NCI-H1694 treated with DMSO at 0.1 percent for 48 hours (cell line): Measurements from ENCODE around the gene RYR3.

Experiments used
- DNase-seq: peaks from one replicate; lab custom pipeline; 2025; lab: John Stamatoyannopoulos, UW

RYR3 gene

DNA sequence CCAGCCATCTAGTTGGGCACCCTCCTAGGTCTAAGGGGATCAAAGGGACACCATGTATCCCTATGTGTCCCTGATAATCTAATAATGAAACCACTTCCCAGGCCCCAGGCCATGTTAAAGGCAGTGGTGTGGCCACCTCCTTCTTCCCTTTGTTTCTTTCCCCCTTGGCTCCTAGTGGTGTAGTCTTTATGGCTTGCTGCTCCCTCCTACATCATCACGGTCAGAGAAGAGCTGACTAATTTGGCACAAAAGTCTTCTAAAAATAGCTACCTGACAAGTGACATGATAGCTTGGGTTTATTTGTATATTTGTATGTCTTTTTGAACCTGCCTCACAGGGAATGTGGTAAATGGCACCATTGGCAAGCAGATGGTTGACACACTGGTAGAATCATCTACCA is 526.5 kb downstream of the RYR3 start:
- no peak for DNase-seq

DNA sequence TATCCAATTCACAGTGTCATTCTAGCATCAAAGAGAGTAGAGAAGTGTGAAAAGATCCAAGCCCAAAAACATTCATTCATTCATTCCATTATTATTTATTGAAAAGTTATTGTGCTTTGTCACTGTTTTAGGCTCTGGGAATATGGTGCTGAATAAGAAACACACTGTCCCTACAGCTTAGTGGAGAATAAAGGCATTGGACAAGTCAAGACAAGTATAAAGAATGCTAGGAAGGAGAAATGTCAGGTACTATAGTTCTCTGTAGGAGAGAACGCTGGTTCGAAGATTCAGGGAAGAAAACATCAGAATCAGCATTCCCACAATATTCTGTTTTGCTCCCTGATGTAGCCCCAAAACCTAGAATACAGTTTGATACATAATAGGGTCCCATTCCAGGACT is 528.8 kb downstream of the RYR3 start:
- DNase-seq: no peak

DNA sequence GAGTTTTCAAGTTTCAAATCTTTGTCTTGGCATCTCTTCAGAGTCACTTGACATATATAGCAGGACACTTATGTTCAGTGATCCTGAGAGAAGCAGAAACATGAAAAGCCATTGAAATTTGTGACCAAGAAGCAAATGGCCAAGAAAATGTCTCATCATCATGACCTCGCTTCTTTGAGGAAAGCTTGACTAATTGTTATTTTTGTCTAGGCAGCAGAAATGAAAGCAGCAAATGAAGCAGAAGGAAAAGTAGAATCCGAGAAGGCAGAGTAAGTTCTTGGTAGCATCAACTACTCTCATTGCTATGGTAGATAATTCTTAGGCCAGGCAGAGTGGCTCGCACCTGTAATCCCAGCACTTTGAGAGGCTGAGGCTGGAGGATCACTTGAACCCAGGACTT is 529.8 kb downstream of the RYR3 start:
- DNase-seq: no peak

DNA sequence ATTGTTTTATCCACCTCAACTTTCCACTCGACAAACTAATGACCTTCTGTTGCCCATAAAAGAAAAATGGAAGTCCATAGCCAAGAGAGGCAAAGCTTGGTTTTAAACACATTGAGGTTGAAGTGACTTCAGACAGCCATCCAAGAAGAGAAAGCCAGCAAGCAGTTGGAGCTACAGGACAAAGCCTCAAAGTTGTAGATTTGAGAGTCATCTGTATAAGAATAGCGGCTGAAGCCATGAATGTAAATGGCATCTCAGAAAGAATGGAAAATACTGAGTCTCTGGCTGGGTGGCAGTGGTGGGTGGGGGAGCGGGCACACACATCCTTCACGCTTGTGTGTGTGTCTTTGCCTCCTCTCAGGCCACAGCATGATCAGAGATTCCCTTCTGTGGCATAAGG is 533.4 kb downstream of the RYR3 start:
- no peak for DNase-seq

DNA sequence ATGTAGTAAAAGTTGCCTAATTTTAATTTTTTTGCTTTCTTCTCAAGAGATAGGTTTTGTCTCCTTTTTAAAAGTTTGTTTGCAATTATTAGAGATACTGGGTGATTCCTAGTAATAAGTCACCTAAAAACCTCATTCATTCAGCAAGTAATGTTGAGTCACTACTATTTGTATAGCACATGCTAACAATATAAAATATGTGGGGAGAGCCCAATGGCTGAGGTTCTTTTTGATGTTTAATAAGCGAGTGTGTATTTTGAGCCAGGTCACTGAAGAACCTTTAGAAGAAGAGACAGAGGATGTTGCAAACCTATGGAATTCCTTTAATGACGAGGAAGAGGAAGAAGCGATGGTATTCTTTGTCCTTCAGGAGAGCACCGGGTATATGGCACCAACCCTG is 533.8 kb downstream of the RYR3 start:
- DNase-seq: no peak

DNA sequence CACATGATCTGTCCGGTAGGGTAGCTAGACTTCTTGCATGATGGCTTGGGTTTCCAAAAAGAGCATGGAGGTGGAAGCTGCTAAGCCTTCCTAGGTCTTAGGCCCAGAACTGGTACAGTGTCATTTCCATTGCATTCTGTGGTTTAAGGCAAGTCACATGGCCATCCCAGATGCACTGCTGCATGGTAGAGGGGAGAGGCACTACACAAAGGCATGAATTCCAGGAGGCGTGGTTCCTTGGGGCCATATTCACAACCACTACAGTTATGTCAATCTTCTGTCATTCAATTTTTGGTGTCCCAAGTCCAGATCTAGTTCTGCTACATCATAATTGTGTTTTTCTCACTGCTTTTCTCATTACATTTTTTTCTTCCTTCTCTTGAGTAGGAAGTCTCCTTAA is 535.4 kb downstream of the RYR3 start:
- no peak for DNase-seq

DNA sequence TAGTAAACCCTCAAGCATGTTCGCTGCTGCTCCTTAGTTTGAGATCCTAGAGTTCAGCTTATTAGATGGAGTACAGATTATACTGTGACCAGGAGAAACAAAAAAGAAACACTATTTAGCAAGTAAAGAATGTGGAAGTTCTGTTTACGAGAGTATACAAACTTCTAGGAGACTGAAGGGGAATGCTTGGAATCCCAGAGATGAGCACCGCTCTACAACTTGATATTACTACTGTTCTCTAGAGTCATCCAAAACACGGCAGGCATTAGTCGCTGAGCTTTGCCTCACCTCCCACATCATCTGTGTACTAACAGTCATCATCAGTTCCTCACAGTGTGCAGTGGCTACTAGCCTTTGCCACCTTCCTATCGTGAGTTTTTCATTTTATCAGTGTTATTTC is 536.1 kb downstream of the RYR3 start:
- DNase-seq: no peak

DNA sequence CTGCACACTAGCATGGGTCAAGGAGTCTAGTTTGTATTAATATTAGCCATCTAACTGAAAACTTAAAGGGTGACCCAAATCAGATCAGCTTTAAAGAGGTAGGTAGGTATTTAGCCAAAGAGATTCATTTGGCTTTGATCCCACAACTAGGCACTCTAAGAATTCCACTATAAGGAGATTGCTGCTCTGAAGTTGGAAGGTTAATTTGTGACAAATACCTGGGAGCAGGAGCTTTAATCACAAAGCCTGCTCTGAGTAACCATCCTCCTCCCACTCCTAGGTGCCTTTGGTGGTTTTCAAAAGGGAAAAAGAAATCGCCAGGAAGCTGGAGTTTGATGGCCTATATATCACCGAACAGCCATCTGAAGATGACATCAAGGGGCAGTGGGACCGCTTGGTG is 537.2 kb downstream of the RYR3 start:
- no peak for DNase-seq

DNA sequence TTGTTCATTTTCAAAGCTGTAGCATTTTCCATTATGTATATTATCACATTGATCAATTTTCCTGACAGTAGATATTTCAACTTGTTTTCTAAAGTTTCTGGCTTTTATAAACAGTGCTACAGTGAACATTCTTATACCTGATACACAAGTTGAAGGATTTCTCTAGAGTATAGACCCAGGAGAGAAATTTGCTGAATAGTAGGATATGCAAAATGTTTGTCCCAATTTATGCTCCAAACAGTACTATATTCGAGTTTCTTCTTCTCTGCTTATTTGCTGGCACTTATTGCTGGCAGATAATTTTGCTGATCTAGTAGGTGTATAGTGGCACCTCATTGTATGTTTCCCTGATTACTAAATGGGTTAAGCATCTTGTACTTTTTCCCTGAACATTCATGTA is 540.3 kb downstream of the RYR3 start:
- no peak for DNase-seq

DNA sequence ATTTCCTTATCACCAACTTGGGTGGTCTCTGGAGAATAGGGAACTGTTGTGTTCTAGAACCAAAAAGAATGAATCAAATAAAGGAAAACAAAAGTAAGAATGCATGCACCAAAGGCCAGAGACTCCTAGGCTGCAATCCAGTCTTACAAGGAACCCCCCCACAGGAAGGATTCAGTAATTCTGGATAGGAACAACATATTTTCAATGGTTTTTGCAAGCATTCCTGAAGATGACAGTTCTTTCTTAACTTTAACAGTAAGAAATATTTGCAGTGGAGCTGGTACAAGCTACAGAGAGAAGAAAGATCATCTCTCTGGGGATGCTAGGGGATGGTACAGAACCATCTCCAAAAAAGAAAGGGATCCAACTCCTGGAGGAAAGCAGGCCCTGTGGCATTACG is 541.3 kb downstream of the RYR3 start:
- no peak for DNase-seq

DNA sequence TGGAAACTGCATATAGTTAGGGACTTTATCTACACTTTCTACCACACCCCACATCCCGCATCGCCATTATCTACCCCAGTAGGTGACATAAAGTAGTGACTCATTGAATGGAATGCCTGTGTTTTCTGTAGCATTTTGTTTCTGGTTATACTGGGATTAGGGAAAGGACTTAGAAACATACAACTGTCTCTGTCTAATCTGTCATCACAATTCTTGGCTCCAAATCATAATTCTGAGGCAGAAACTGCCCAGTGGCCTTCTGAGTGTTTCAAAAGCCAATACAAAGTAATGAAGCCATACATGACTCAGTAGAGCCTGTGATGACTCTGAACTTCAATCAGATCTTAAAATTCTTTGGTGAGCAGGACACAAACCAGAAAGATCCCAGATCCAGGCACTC is 541.8 kb downstream of the RYR3 start:
- no peak for DNase-seq

DNA sequence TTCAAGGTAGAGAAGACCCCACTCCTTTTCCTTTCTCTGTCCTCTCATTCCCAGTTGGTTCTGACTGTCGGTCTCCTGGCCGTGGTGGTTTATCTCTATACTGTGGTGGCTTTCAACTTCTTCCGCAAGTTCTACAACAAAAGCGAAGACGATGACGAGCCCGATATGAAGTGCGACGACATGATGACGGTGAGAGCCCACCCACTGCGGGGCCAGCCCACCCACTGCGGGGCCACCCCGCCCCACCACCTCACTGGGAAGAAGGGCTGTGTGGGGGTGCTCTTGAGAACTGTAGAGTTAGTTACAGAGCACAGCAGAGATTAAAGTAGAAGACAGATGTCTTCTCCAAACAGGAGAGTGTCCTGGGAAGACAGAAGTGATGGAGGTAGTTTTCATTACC is 547.0 kb downstream of the RYR3 start:
- DNase-seq: no peak

DNA sequence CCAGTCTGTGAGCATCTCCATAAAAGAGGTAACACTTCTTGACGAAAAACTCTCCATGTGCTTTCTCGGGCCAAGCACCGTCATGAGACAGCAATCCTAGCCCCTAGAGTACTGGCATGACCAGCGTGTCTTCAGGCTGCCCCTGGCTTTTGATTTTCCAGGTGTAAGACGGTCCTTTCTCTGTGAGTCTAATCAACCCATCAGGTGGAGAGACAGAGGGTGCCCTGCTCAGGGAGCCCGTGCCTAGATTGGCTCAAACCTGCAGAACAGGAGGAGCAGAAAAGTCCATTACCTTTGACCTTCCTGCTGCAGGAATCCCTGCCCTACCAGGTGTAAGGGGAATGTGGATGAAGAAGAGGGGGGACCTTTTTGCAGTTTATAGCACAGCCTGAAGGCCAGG is 548.1 kb downstream of the RYR3 start:
- no peak for DNase-seq

DNA sequence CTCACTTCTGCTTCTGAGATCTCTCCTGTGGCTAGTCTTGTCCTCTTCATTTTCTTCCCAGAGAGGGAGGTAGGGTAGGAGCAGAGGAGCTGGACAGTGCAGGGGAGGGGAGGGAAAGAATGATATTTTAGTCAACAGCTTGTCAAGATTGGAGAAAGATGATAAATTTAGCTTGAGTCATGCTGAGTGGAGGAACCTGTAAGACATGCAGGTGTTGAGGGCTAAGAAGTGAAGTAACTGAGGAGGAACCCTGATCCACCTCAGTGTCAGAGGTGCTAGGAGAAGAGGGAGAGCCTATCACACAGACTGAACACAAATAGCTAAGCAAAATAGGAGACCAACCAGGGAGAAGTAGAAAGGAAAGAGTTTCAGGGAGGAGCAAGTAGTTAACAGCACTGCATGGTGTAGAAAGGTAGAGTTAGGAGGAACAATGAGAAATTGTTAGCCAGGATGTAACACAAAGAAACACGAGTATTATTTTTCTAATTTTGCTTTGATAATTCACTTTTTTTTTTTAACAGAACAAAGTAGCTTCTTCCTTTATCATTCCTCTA is 549.3 kb downstream of the RYR3 start:
- DNase-seq: no peak

DNA sequence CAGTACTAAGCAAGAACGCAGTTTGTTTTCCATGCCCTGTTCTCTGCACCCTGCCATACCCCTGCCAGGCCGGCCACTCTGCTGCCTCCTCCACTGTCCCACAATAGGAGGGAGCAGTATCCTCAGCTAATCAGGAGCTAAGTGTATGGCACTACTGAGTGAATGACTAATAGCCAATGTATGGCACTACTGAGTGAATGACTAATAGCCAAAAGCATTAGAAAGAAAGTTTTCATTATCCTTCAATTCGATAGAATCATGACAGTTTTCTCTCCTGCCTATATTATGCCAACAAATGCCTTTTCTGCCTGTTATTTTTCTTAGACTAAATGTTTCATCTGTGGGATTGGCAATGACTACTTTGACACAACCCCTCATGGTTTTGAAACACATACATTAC is 550.0 kb downstream of the RYR3 start:
- no peak for DNase-seq

DNA sequence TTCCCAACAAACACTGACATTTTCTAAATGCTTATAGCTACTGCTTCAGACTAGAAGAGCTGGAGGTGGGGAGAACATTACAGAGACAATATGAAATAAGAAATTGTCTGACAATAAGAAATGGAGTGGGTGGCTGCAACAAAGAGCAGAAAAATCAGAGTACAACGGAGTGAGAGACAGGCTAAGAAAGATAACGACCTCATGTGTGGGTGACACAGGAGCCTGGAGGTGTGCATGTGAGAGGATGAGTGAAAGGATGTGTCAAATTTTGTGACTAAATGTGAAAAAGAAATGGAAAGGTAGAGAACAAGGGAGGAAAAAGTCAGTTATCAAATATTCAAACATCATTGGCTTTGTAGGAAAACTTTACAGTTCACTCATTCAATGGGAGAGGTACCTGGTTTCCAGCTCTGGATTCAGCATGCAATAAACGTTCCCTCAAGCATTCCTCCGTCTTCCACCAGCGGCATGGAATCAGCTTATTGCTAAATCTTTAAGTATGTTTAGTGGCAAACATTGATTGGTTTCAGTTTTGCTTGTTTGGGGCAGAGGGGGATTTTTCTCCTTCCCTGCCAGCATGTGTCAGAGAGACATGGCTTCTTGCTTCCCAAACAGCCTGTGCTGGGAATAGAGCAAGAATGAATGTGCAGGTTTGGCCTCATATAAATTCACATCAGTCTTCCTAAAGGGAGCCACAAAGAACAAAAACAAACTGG is 553.8 kb downstream of the RYR3 start:
- no peak for DNase-seq

DNA sequence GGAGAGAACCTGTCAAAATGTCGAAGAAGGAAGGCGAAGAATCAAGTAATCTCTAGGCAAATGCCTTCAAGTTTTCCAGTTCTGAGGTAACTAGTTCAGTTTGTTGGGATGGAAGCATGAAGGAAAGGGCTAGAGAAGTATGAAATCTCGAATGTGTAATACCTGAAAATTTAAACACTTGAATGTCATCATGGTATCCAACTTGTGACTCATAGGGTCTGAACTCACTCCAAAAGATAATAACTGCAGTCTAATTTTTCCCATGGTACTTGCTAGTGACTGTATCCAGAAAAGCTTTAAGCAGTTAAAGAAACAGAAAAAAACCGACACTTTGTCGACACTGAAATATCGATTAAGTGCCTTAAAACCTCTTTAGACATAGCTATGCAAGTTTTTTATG is 554.6 kb downstream of the RYR3 start:
- DNase-seq: no peak

DNA sequence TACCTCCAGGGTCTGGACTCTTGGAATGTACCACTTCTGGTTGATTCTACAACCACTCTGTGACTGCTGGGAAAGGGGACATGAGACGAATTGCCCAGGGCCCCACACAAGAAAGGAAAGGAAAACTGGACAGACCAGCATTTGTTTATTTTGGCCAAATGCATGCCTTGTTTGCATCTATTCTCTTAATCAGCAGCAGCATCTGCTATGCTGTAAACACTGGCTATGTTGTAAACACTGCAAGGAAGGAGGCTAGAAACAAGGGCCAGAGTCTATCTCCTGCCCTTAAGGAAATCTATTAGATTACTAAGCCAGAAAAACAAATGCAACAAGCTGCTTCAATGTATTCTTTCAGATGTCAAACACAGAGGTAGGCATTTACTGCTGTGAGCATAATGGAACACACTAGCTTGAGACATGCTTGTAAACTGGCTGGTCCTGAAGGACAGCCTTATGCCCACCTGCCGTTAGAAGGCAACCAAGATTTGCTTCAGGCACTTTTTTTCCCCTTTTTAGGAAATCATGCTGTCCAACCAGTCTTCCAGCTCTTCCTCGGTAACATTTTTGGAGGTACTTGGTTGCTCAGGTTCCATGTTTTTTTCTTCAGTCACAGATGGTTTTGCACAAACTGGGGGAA is 555.5 kb downstream of the RYR3 start:
- DNase-seq: no peak

DNA sequence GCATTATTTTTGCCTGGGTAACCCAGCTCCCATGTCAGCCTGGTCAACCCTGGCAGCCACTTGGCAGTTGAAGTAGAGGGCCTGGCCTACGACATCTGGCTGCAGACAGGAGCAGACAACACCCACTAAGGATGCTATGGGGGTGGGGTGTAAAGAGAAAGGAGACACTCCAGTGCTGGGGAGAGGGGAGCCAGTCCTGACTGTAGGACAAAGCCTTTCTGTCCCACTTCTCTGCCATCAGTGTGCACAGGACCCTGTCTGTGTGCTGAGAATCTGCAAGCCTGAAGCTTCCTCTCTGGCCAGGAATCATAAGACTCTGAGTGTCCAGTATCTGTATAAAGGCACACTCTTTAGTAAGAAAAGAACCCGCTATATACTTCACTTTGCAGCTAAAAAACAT is 561.2 kb downstream of the RYR3 start:
- DNase-seq: no peak

DNA sequence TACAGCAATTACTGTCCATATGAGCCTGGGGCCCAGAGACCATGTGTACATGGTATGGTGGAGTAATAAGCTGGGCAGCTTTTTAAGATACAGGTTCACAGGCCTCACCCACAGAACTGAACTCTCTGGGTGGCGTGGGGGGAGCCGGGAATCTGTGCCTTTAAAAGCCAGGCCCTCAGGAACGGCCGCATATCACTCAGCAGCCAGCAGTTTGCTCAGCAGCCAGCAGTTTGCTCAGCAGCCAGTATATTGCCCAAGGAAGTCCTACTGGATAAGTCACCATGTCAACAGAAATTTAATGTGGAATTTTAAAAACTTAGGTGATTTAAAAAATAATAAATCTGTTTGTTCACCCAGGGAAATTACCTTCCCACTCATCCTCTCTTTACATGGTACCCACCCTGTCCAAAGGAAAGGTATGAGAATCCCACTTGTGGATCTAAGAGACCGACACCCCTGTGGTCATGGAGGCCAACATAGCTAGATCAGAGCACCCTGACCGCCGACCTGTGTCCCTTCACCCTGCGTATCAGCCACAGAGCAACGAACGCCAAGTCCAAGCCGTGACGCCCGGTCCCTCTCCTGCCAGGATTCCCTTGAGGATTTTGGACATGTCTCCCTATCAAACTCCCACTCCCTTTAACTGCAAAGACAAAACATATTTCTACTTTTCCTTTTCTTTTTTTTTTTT is 561.8 kb downstream of the RYR3 start:
- no peak for DNase-seq

DNA sequence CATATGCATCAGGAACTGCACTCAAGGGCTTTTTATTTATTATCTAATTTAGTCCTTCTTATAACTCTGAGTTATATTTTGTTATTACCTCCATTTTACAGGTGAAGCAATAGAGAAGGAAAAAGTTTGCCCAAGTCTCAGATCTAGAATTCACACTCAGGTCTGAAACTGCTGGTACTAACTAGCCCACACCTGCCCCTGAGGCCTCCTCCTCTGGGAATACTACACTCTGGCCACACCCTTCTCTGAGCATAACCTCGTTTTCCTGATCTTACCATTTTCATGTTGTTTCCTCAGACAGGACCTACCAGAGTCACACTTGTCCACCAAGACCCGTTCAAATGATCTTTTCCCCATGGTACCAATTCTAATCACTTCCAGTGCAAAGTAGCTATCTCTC is 563.4 kb downstream of the RYR3 start:
- no peak for DNase-seq

DNA sequence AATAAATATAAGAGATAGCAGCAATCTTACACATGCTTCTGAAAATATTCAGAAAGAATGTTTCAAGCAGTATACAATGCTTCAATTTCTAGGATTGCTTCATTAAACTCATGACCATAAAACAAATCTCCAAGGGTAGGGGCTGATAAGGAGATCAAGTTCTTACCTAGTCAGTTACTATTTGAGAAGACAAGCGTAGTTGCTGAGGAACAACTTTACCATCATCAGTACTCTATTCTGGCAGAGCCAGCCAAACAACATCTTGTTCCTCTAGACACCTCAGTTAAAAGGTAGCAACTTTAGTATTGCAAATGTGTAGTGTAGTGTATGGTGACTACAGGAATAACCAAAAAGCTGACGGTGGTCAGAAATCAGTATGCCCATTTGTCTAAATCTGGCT is 572.2 kb downstream of the RYR3 start:
- DNase-seq: no peak

DNA sequence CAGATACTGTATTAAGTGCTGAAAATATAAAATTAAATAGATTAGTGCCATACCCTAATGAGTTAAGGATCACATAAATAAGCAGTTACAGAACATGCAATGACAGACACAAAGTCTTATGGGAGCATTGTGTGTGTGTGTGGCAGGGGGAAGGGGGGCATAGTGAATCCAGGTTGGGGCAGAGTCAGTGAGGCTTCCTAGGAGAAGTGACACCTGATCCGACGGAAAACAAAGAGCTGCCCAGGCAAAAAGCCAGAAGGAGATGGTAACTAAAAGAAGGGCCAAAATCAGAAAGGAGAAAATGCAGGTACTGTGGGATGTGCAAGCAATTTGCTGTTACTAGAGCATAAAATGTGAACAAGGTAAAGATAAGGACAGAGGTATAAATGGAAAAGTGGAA is 577.4 kb downstream of the RYR3 start:
- DNase-seq: no peak
